PC-3 (cell line): Measurements from ENCODE around the gene CTNNA2. TPM values are rescaled to one million over a fixed set of nuclear protein-coding genes. Genes with fewer than 3 reads are reported as not detected.

Source experiments
- ATAC-seq: fragments of 200-7000 bp; cut with Tn5 transposase; 2 replicates; pipeline ENCODE4 v1.9.1; 2020; ENCODE audit warnings: mild to moderate bottlenecking, moderate library complexity
- BruUV-seq: library from RNA; stranded (reverse); fragments of 400-500 nt; replicated peaks from 2 replicates; lab custom pipeline; 2021; lab: Mats Ljungman, UMichigan
- CTCF ChIA-PET: fragments of 300-600 bp; sonication (Branson Sonifier 250); formaldehyde crosslinking; loops from one replicate; lab custom pipeline; 2022; ENCODE audit warnings: antibody characterized with exemption; lab: Charles Lee
- POLR2A ChIA-PET: fragments of 300-600 bp; sonication (Branson Sonifier 250); formaldehyde crosslinking; loops from one replicate; lab custom pipeline; 2022; ENCODE audit warnings: antibody characterized with exemption; ENCODE audit not compliant: unreplicated experiment; lab: Charles Lee
- DNase-seq: peaks from one replicate; pipeline ENCODE4 v3.0.0-alpha.2; 2015
- H2AFZ ChIP-seq: fragments of 300-600 bp; sonication (generic); 2 replicates; pipeline ENCODE4 v1.6.0; 2016; ENCODE audit warnings: antibody characterized with exemption, low read length
- H3F3A ChIP-seq: fragments of 300-600 bp; sonication (generic); one replicate; pipeline ENCODE4 v1.6.0; 2017; ENCODE audit warnings: antibody characterized with exemption, low read length, control low read depth, mild to moderate bottlenecking; ENCODE audit not compliant: unreplicated experiment
- H3K27ac ChIP-seq: fragments of 300-600 bp; sonication (generic); 2 replicates; pipeline ENCODE4 v1.5.1; 2016; ENCODE audit warnings: mild to moderate bottlenecking, low read length
- H3K27me3 ChIP-seq: fragments of 300-600 bp; sonication (generic); 2 replicates; pipeline ENCODE4 v1.6.1; 2016; ENCODE audit warnings: low read length, mixed read lengths
- H3K36me3 ChIP-seq: fragments of 300-600 bp; sonication (generic); 2 replicates; pipeline ENCODE4 v1.6.1; 2016; ENCODE audit warnings: low read depth, mixed run types, low read length, mixed read lengths
- H3K4me1 ChIP-seq: fragments of 300-600 bp; sonication (generic); 2 replicates; pipeline ENCODE4 v1.5.1; 2016; ENCODE audit warnings: low read length; ENCODE audit not compliant: insufficient read depth
- H3K4me2 ChIP-seq: fragments of 300-600 bp; sonication (generic); 2 replicates; pipeline ENCODE4 v1.6.0; 2016; ENCODE audit warnings: low read length
- H3K4me3 ChIP-seq: fragments of 300-600 bp; sonication (generic); 2 replicates; pipeline ENCODE4 v1.5.1; 2016; ENCODE audit warnings: mild to moderate bottlenecking, low read length, mixed read lengths
- H3K79me2 ChIP-seq: fragments of 300-600 bp; sonication (generic); 2 replicates; pipeline ENCODE4 v1.6.1; 2017; ENCODE audit warnings: low read length, mixed read lengths
- H3K9ac ChIP-seq: fragments of 300-600 bp; sonication (generic); 2 replicates; pipeline ENCODE4 v1.6.0; 2016; ENCODE audit warnings: mild to moderate bottlenecking, low read length
- H3K9me2 ChIP-seq: fragments of 300-600 bp; sonication (generic); replicated peaks from 2 replicates; pipeline ENCODE4 v1.6.1; 2016; ENCODE audit warnings: mixed run types, low read length, mixed read lengths
- H3K9me3 ChIP-seq: fragments of 300-600 bp; sonication (generic); 2 replicates; pipeline ENCODE4 v1.6.1; 2016; ENCODE audit warnings: low read length, mixed read lengths
- H4K20me1 ChIP-seq: fragments of 300-600 bp; sonication (generic); 2 replicates; pipeline ENCODE4 v1.6.1; 2016; ENCODE audit warnings: low read length, mixed read lengths
- CTCF ChIP-seq: fragments of 300-600 bp; sonication (generic); conservative IDR thresholded peaks from 2 replicates; pipeline ENCODE4 v1.5.1; 2017; ENCODE audit warnings: antibody characterized with exemption, low read depth, mild to moderate bottlenecking, low read length
- EZH2 ChIP-seq: fragments of 300-600 bp; sonication (generic); IDR thresholded peaks from one replicate; pipeline ENCODE4 v1.6.1; 2017; ENCODE audit warnings: antibody characterized with exemption, mild to moderate bottlenecking, low read length; ENCODE audit not compliant: unreplicated experiment
- EZH2phosphoT487 ChIP-seq: fragments of 300-600 bp; sonication (generic); IDR thresholded peaks from 2 replicates; pipeline ENCODE4 v1.6.1; 2018; ENCODE audit warnings: mild to moderate bottlenecking, antibody characterized with exemption, low read length, borderline replicate concordance
- intact Hi-C: fragments of 100-400 bp; cut with micrococcal nuclease; formaldehyde crosslinking; loops from 2 replicates; pipeline ENCODE4 v1.9.0; 2023
- total RNA-seq: library from RNA; depleted of rRNA; stranded (reverse); fragments of >200 nt; gene quantifications from 2 replicates; pipeline ENCODE4 v1.2.3, GENCODE V29; 2014

CTNNA2 gene
- total RNA-seq, 1 experiment from 2014 or later = not detected

GRCh38 chr2:79849949-79850348 is 337.1 kb downstream of the CTNNA2 start:
- ChIA-PET POLR2A (no interaction called here), CTCF (no interaction called here)
- H3K4me2 ChIP-seq = no peak overlapping the region
- H3K36me3 ChIP-seq = no peaks in the 10 kb centered on the region
- H3K27ac ChIP-seq = no peak overlapping the region
- no TSS peak for BruUV-seq
- no peaks in the 10 kb centered on the region for H3K4me1 ChIP-seq
- no peak overlapping the region for H2AFZ ChIP-seq
- no peaks in the 10 kb centered on the region for H4K20me1 ChIP-seq
- H3K79me2 ChIP-seq = no peaks in the 10 kb centered on the region
- no peaks in the 10 kb centered on the region for H3K27me3 ChIP-seq
- no peaks in the 10 kb centered on the region for H3F3A ChIP-seq
- intact Hi-C loops = no loop called here
- H3K4me3 ChIP-seq = no peak overlapping the region
- H3K9me2 ChIP-seq = no peaks in the 10 kb centered on the region
- ATAC-seq = no peak
- no peak for DNase-seq
- H3K9me3 ChIP-seq = no peaks in the 10 kb centered on the region
- TF ChIP-seq EZH2 = no peak
- TF ChIP-seq EZH2phosphoT487 = no peak
- no peak for TF ChIP-seq CTCF
- H3K9ac ChIP-seq = no peak overlapping the region

DNA sequence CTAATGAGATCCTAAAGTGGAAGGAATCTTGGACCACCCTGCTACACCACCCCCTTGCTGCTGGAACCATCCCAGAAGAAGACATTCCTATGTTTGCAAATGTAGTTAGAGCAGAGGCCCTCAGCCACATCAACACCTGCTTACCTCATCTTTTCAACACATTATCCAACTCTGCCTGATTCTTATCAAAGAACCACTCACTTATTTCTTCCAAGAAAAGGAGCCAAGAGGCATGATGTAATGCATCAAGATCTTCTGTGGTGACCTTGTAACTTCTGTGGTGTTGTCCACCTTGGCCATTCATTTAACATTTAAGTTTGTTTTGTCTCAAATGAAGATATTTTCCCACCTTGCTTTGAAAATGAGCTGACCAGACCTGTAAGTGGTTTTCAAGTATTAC is 338.1 kb downstream of the CTNNA2 start:
- Histone ChIP-seq H3K4me2 (no peak overlapping the region), H3K9me2 (no peaks in the 10 kb centered on the region), H3K4me1 (no peaks in the 10 kb centered on the region), H3K9ac (no peak overlapping the region), H2AFZ (no peak overlapping the region), H4K20me1 (no peaks in the 10 kb centered on the region), H3K79me2 (no peaks in the 10 kb centered on the region), H3K4me3 (no peak overlapping the region), H3K9me3 (no peaks in the 10 kb centered on the region), H3K36me3 (no peaks in the 10 kb centered on the region), H3K27me3 (no peaks in the 10 kb centered on the region), H3F3A (no peaks in the 10 kb centered on the region), H3K27ac (no peak overlapping the region)
- POLR2A ChIA-PET = no interaction called here
- CTCF ChIA-PET = no interaction called here
- BruUV-seq = no TSS peak
- TF ChIP-seq EZH2 = no peak
- no peak for TF ChIP-seq CTCF
- TF ChIP-seq EZH2phosphoT487 = no peak
- ATAC-seq (no peak), DNase-seq (no peak)
- intact Hi-C loops = no loop called here

DNA sequence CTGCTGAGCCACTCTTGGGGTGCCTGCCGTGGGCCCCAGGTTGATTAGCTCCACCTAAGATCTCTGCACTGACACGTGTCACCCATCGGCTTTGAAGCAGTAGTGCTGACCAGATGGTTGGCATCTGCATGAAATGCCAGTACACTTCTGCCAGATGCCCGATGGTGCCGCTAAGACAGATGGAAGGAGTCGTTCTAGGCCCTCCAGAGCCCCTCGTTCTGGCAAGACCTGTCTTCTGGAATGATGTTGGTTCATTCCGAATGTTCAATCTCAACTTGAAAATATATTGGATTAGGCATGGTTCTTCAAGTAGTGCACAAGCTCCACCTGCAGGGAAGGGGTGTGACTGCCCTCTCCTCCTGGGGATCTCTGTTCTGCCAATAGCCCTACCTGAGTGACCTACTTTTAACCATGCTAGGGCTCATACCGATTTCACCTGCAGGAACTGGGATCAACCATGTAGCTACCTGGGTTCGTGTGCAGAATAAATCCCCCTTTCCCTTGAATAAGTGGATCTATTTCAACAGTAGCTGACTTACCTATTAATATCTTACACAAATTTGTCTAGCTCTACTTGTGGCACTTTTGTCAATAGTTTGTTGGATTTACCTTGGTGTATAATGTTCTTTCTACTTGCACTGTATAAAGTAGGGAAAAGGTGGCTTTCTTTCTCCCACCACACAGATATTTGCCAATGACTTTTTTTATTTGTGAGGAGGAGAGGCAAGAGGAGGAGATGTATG is 342.6 kb downstream of the CTNNA2 start:
- Histone ChIP-seq H3K9me3 (no peaks in the 10 kb centered on the region), H3K27me3 (no peaks in the 10 kb centered on the region), H2AFZ (no peak overlapping the region), H3K36me3 (no peaks in the 10 kb centered on the region), H3K9me2 (no peaks in the 10 kb centered on the region), H3K27ac (no peak overlapping the region), H3K4me2 (no peak overlapping the region), H3K4me3 (no peak overlapping the region), H3K79me2 (no peaks in the 10 kb centered on the region), H4K20me1 (no peaks in the 10 kb centered on the region), H3K9ac (no peak overlapping the region), H3K4me1 (no peaks in the 10 kb centered on the region), H3F3A (no peaks in the 10 kb centered on the region)
- CTCF ChIA-PET = no interaction called here
- DNase-seq = no peak
- no TSS peak for BruUV-seq
- ATAC-seq = no peak
- TF ChIP-seq CTCF = no peak
- TF ChIP-seq EZH2phosphoT487 = no peak
- no peak for TF ChIP-seq EZH2
- intact Hi-C loops = no loop called here
- POLR2A ChIA-PET = no interaction called here
